Measurements from ENCODE around the gene RAC2. TPM values are rescaled to one million over a fixed set of nuclear protein-coding genes. Genes with fewer than 3 reads are reported as not detected.
"Not testable (repeated sequence)": the region's sequence is repeated elsewhere in the genome, so short reads cannot be mapped to it uniquely, and the experiment has no call there.

The RAC2 gene
- total and polyA plus RNA-seq, 3 experiments from 2014 or later = 433 to 1,206 (median 452) TPM

GRCh38 chr22:37202001-37202555 is 42.0 kb downstream of the RAC2 start:
- CTCF ChIA-PET = interaction anchor here (1.0 to 7.7 kb wide), 6 partner anchors 14 to 346 kb away, joined by 3 to 127 read pairs (median 24); partner anchors contain the start of gene RAC2
- Histone ChIP-seq H3K9me3 (ENCODE audit: low read length) (no peaks in the 10 kb centered on the region), H3K36me3 (ENCODE audit: insufficient read depth, low read length) (no peaks in the 10 kb centered on the region), H3K27ac (ENCODE audit: low read depth, low read length) (no peak overlapping the region), H3K4me1 (ENCODE audit: insufficient read depth, low read length) (peaks cover 22% of the 10 kb centered on the region), H3K27me3 (ENCODE audit: insufficient read depth, low read length, poor library complexity, severe bottlenecking) (no peaks in the 10 kb centered on the region), H3K4me3 (ENCODE audit: low read length) (no peak overlapping the region)
- POLR2A ChIA-PET = no interaction called here
- Mint-ChIP-seq H3K4me1 (peaks cover 14 to 25% (median 15%) of the 10 kb centered on the region in 3 donors), H3K4me3 (no peak overlapping the region), H3K27ac (peak overlapping the region in 5 of 8 donors; percentile 38 to 96 (median 68)), H3K27me3 (no peaks in the 10 kb centered on the region), H3K9me3 (no peaks in the 10 kb centered on the region), H3K36me3 (peaks cover 0 to 2% (median 1%) of the 10 kb centered on the region in 3 donors)
- no peak for DNase-seq

DNA sequence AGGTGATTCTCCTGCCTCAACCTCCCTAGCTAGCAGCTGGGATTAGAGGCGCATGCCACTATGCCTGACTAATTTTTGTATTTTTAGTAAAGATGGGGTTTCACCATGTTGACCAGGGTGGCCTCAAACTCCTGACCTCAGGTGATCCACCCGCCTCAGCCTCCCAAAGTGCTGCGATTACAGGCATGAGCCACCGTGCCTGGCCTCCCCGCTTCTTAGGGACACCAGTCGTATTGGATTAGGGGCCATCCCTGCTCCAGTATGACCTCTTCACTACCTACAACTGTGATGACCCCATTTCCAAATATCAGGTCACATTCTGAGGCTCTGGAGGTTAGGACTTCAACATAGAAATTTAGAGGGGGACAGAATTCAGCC is 42.6 kb downstream of the RAC2 start:
- Mint-ChIP-seq H3K27ac (peak overlapping the region in 4 of 8 donors; percentile 38 to 96 (median 60)), H3K4me1 (peaks cover 16 to 32% (median 16%) of the 10 kb centered on the region in 3 donors)
- H3K36me3 Mint-ChIP-seq; DNase-seq; H3K9me3 Mint-ChIP-seq; H3K27ac ChIP-seq (ENCODE audit: low read depth, low read length); H3K27me3 Mint-ChIP-seq; H3K9me3 ChIP-seq (ENCODE audit: low read length); H3K4me3 ChIP-seq (ENCODE audit: low read length); H3K27me3 ChIP-seq (ENCODE audit: insufficient read depth, low read length, poor library complexity, severe bottlenecking); H3K36me3 ChIP-seq (ENCODE audit: insufficient read depth, low read length); H3K4me3 Mint-ChIP-seq: not testable (repeated sequence)
- H3K4me1 ChIP-seq (ENCODE audit: insufficient read depth, low read length) = peaks cover 27% of the 10 kb centered on the region
- ChIA-PET CTCF (interaction anchor here (1.0 to 7.7 kb wide), 6 partner anchors 15 to 59 kb away, joined by 3 to 127 read pairs (median 31); partner anchors contain the start of gene RAC2), POLR2A (interaction anchor here (0.6 to 1.0 kb wide), 4 partner anchors 18 to 65 kb away, joined by 3 to 6 read pairs (median 4); no protein-coding TSS in a partner anchor)

GRCh38 chr22:37199760-37200108 is 44.3 kb downstream of the RAC2 start:
- no peak for DNase-seq
- H3K4me1 ChIP-seq (ENCODE audit: insufficient read depth, low read length) = peaks cover 37% of the 10 kb centered on the region
- peaks cover 28 to 46% (median 33%) of the 10 kb centered on the region in 3 donors for H3K4me1 Mint-ChIP-seq

DNA sequence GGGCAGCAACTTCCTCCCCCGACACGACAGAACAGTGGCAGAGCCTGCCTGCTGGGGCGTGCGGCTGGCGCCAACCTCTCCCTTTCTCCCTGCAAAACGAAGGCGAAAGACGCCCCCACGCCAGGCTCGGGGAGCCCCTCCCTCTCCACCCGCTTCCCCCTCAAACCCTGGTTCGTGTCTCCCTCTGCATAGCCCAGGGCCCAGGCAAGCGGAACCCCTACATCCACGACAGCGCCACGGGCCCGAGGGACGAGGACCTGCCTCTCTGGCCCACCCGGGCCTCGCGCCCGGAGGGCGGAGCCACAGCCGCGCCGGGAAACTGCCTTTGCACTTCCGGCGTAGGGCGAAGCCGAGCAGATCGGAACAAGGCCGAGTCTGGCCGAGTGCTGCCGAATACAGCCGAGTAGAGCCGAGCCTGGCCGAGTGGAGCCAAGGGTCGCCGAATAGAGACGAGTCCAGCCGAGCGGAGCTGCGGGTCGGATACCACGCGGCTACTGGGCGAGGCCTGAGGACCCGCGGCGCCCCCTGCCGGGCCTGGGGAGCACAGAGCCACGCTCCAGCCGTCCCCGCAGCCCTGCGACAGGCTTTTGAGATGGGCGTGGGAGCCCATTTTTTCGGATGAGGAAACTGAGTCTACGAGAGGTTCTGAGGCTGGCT is 44.8 kb downstream of the RAC2 start:
- Histone ChIP-seq H3K9me3 (ENCODE audit: low read length) (no peaks in the 10 kb centered on the region), H3K4me3 (ENCODE audit: low read length) (peak overlapping the region; percentile 82), H3K27me3 (ENCODE audit: insufficient read depth, low read length, poor library complexity, severe bottlenecking) (no peaks in the 10 kb centered on the region), H3K36me3 (ENCODE audit: insufficient read depth, low read length) (no peaks in the 10 kb centered on the region), H3K4me1 (ENCODE audit: insufficient read depth, low read length) (peaks cover 42% of the 10 kb centered on the region), H3K27ac (ENCODE audit: low read depth, low read length) (peak overlapping the region; percentile 84)
- Mint-ChIP-seq H3K4me3 (peak overlapping the region; percentile 81 to 92 (median 84)), H3K4me1 (peaks cover 33 to 51% (median 38%) of the 10 kb centered on the region in 3 donors), H3K36me3 (peaks cover 0 to 2% (median 0%) of the 10 kb centered on the region in 3 donors), H3K27ac (peak overlapping the region; percentile 85 to 97 (median 96)), H3K9me3 (no peaks in the 10 kb centered on the region), H3K27me3 (no peaks in the 10 kb centered on the region)
- ChIA-PET POLR2A (interaction anchor here (0.6 to 2.1 kb wide), 18 partner anchors 14 to 148 kb away, joined by 3 to 13 read pairs (median 4); partner anchors contain the start of genes IL2RB, KCTD17 and RAC2), CTCF (interaction anchor here (0.8 to 7.7 kb wide), 45 partner anchors 9 to 423 kb away, joined by 3 to 127 read pairs (median 5); partner anchors contain the start of genes IFT27, IL2RB, KCTD17 and RAC2)
- DNase-seq = peak; percentile 98 to 99 (median 99)

More at GRCh38 chr22:37199760-37200108, 44.3 kb downstream of the RAC2 start:
- Mint-ChIP-seq H3K27me3 (no peaks in the 10 kb centered on the region), H3K36me3 (peaks cover 0 to 2% (median 0%) of the 10 kb centered on the region in 3 donors), H3K9me3 (no peaks in the 10 kb centered on the region), H3K4me3 (peak overlapping the region; percentile 81 to 92 (median 84)), H3K27ac (peak overlapping the region; percentile 82 to 97 (median 95))
- Histone ChIP-seq H3K27me3 (ENCODE audit: insufficient read depth, low read length, poor library complexity, severe bottlenecking) (no peaks in the 10 kb centered on the region), H3K4me3 (ENCODE audit: low read length) (peak overlapping the region; percentile 60), H3K27ac (ENCODE audit: low read depth, low read length) (peak overlapping the region; percentile 45), H3K9me3 (ENCODE audit: low read length) (no peaks in the 10 kb centered on the region), H3K36me3 (ENCODE audit: insufficient read depth, low read length) (no peaks in the 10 kb centered on the region)
- POLR2A ChIA-PET = interaction anchor here (0.8 to 2.1 kb wide), 17 partner anchors 14 to 149 kb away, joined by 3 to 13 read pairs (median 4); partner anchors contain the start of genes IL2RB, KCTD17 and RAC2
- CTCF ChIA-PET = interaction anchor here (0.8 to 7.7 kb wide), 45 partner anchors 8 to 423 kb away, joined by 3 to 127 read pairs (median 5); partner anchors contain the start of genes IFT27, IL2RB, KCTD17 and RAC2

DNA sequence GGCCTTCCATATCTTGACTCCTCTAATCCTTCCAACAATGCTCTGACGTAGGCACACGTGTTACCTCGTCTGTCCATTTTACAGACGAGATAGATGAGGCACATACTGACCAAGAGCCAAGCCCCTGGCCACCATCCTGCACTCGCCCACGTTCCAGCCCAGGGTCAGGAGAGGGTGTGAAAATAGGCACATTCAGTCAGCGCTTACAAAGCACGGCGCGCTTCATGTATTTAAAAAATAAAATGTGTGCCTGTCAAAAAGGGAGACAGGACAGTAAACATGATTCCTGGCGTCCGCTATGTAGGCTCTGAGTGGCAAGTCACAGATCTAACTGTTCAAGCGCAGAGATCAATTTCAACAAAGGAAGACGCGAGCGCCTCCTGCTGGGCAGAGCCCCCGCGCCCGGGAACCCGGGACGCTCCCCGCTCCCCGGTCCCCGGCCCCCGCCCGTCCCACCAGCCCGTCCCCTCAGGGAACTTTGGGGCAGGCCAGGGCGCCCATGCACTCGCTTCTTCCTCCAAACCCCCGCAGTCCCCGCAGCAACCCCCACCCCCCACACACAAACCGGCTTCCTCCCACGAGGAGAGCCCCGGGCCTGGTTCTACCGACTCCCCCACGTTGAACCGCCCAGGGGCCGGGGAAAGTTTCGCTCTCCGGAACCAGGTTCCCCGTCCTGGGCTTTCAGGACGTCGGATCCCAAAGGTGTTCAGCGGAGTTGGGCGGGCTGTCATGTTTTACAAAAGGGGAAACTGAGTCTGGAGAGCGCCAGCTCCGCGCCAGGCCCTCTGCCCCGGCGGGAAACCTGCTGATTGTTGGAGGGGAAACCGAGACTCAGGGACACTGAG is 45.6 kb downstream of the RAC2 start:
- Mint-ChIP-seq H3K9me3 (no peaks in the 10 kb centered on the region), H3K4me1 (peaks cover 40 to 59% (median 45%) of the 10 kb centered on the region in 3 donors), H3K4me3 (peak overlapping the region; percentile 81 to 92 (median 84)), H3K36me3 (peaks cover 0 to 2% (median 0%) of the 10 kb centered on the region in 3 donors), H3K27ac (peak overlapping the region; percentile 65 to 97 (median 96)), H3K27me3 (no peaks in the 10 kb centered on the region)
- peak overlapping the region; percentile 84 for H3K27ac ChIP-seq (ENCODE audit: low read depth, low read length)
- no peaks in the 10 kb centered on the region for H3K36me3 ChIP-seq (ENCODE audit: insufficient read depth, low read length)
- no peaks in the 10 kb centered on the region for H3K27me3 ChIP-seq (ENCODE audit: insufficient read depth, low read length, poor library complexity, severe bottlenecking)
- ChIA-PET POLR2A (interaction anchor here (0.6 to 2.2 kb wide), 16 partner anchors 13 to 147 kb away, joined by 3 to 12 read pairs (median 4); partner anchors contain the start of genes IL2RB and KCTD17), CTCF (interaction anchor here (0.7 to 7.7 kb wide), 54 partner anchors 8 to 422 kb away, joined by 3 to 127 read pairs (median 5); partner anchors contain the start of genes C1QTNF6, IFT27, IL2RB and RAC2)
- peak overlapping the region; percentile 82 for H3K4me3 ChIP-seq (ENCODE audit: low read length)
- no peaks in the 10 kb centered on the region for H3K9me3 ChIP-seq (ENCODE audit: low read length)
- peaks cover 49% of the 10 kb centered on the region for H3K4me1 ChIP-seq (ENCODE audit: insufficient read depth, low read length)
- DNase-seq = peak; percentile 81 to 91 (median 86)

DNA sequence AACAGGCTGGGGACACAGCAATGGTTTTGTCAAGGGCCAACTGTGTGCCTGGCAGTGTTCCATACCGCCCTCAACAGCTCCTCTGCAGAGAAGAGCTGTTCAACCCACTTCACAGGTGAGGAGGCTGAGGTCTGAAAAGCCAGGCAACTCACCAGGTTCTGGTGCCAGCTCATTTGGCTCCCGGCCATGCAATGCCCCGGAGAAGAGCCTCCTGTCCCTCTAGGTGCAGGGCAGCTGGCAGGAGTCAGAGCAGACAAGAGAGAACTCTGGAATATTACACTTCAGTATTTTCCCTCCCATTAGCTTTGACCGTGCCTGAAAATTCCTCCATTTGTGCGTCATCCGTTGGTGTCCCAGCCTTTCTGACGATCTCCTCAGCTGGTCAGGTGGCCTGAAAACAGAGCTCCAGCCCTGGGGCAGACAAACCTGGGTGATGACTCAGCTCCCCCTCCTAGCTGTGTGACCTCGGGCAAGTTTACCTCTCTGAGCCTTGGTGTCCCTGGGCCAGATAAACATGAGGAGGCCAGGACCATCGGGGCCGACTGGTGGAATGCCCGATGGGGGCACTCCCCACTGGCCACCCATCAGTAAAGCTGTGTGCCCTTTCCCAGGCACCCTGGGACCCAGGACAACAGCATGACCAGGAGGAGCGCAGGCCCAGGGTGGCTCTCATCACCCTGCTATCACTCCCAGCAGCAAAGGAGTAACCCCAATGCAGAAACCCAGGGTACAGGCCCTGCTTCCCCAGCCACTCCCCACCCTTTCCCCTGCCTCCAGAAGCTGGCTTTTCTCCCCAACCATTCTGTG is 46.4 kb downstream of the RAC2 start:
- no peaks in the 10 kb centered on the region for H3K9me3 ChIP-seq (ENCODE audit: low read length)
- H3K4me1 ChIP-seq (ENCODE audit: insufficient read depth, low read length) = peaks cover 57% of the 10 kb centered on the region
- POLR2A ChIA-PET = interaction anchor here (0.8 to 2.2 kb wide), 7 partner anchors 11 to 61 kb away, joined by 3 to 12 read pairs (median 3); partner anchors contain the start of gene IL2RB
- DNase-seq = peak in 1 of 5 donors; percentile 50
- peak overlapping the region; percentile 81 to 92 (median 84) for H3K4me3 Mint-ChIP-seq
- H3K36me3 Mint-ChIP-seq = peaks cover 0 to 2% (median 0%) of the 10 kb centered on the region in 3 donors
- peak overlapping the region; percentile 67 for H3K27ac ChIP-seq (ENCODE audit: low read depth, low read length)
- H3K27me3 Mint-ChIP-seq = no peaks in the 10 kb centered on the region
- peak overlapping the region; percentile 82 for H3K4me3 ChIP-seq (ENCODE audit: low read length)
- no peaks in the 10 kb centered on the region for H3K9me3 Mint-ChIP-seq
- no peaks in the 10 kb centered on the region for H3K36me3 ChIP-seq (ENCODE audit: insufficient read depth, low read length)
- peaks cover 48 to 67% (median 53%) of the 10 kb centered on the region in 3 donors for H3K4me1 Mint-ChIP-seq
- no peaks in the 10 kb centered on the region for H3K27me3 ChIP-seq (ENCODE audit: insufficient read depth, low read length, poor library complexity, severe bottlenecking)
- peak overlapping the region; percentile 65 to 97 (median 96) for H3K27ac Mint-ChIP-seq
- CTCF ChIA-PET = interaction anchor here (0.7 to 7.7 kb wide), 29 partner anchors 10 to 259 kb away, joined by 3 to 127 read pairs (median 5); partner anchors contain the start of genes C1QTNF6, IL2RB and RAC2
